ENCODE measurements around the gene TSPAN7. TPM values are rescaled to one million over a fixed set of nuclear protein-coding genes. Genes with fewer than 3 reads are reported as not detected.

The TSPAN7 gene, protein sequence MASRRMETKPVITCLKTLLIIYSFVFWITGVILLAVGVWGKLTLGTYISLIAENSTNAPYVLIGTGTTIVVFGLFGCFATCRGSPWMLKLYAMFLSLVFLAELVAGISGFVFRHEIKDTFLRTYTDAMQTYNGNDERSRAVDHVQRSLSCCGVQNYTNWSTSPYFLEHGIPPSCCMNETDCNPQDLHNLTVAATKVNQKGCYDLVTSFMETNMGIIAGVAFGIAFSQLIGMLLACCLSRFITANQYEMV
- polyA plus RNA-seq: 10 to 100 TPM in 2 of 4 donors, 1 to 10 TPM in 2; 6.9 to 70.5 (median 31.4) TPM
- long read RNA-seq, donor 1, transcript TSPAN7-203 (7 exons, 1,683 nt): minor isoform, 7 of 91 reads
- long read RNA-seq, donor 1, transcript TSPAN7-202 (8 exons, 1,909 nt): major isoform, 47 of 91 reads
- long read RNA-seq, donor 1, partial matches to known transcripts: 37 of 91 reads
- long read RNA-seq, donor 1, other reads (novel, unspliced or antisense): 0 of 91 reads
- long read RNA-seq, donor 2, transcript TSPAN7-202 (8 exons, 1,909 nt): major isoform, 8 of 8 reads
- long read RNA-seq, donor 2, partial matches to known transcripts: 0 of 8 reads
- long read RNA-seq, donor 2, other reads (novel, unspliced or antisense): 0 of 8 reads
- long read RNA-seq, donor 3, transcript TSPAN7-202 (8 exons, 1,909 nt): major isoform, 20 of 30 reads
- long read RNA-seq, donor 3, partial matches to known transcripts: 7 of 30 reads
- long read RNA-seq, donor 3, other reads (novel, unspliced or antisense): 0 of 30 reads
- long read RNA-seq, donor 4: 0 reads
- long read RNA-seq, donor 5, partial matches to known transcripts: 0 of 4 reads
- long read RNA-seq, donor 5, other reads (novel, unspliced or antisense): 0 of 4 reads
- long read RNA-seq, donor 6, transcript TSPAN7-202 (8 exons, 1,909 nt): major isoform, 26 of 36 reads
- long read RNA-seq, donor 6, partial matches to known transcripts: 10 of 36 reads
- long read RNA-seq, donor 6, other reads (novel, unspliced or antisense): 0 of 36 reads
- long read RNA-seq, donor 7, transcript TSPAN7-202 (8 exons, 1,909 nt): major isoform, 6 of 6 reads
- long read RNA-seq, donor 7, partial matches to known transcripts: 0 of 6 reads
- long read RNA-seq, donor 7, other reads (novel, unspliced or antisense): 0 of 6 reads
- long read RNA-seq, donor 8, partial matches to known transcripts: 0 of 3 reads
- long read RNA-seq, donor 8, other reads (novel, unspliced or antisense): 0 of 3 reads
- long read RNA-seq, donor 9, partial matches to known transcripts: 0 of 3 reads
- long read RNA-seq, donor 9, other reads (novel, unspliced or antisense): 0 of 3 reads
- long read RNA-seq, donor 10, transcript TSPAN7-202 (8 exons, 1,909 nt): major isoform, 34 of 55 reads
- long read RNA-seq, donor 10, partial matches to known transcripts: 20 of 55 reads
- long read RNA-seq, donor 10, other reads (novel, unspliced or antisense): 0 of 55 reads

DNA sequence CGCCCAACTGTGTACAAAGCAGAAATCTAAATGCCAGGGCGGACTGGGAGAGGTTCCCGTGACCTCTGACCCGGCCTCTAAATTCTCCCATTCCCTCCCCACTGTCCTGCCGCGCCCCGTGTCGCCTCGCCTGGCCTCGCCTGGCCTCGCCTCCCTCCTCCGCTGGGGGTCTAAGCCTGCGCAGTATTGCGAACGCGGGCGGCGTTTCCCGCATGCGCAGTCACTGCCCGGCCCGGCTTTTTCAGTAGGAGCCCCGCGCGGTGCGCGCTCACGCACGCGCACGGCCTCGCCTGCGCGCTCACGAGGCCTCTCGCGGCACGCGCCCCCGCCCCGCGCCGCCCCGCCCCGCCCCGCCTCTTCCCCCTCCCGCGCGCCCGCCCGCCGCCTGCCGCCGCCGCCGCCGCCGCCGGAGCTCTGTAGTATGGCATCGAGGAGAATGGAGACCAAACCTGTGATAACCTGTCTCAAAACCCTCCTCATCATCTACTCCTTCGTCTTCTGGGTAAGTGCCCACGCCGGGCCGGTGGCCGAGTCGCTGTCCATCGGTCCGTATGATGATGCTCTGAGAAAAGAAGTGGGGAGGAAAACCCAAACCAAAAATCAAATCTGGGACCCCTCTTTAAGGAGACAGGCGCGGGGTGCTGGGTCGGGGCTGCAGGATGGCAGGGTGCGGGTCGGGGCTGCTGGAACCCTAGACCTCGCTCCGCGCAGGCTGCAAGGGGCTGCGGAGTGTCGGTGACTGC is at the start of gene TSPAN7:
Gene TSPAN7 (plus strand): TSS at position 417 of the 743 bp plus-strand sequence. CDS start 5 bp downstream, at position 422.
- Histone ChIP-seq H3K4me3 (ENCODE audit: low read depth in 1 of 3, low read length in 3 of 3) (peak within 1 kb of the TSS; percentile 35 to 86 (median 65)), H3K27me3 (ENCODE audit: control insufficient read depth in 3 of 3, insufficient read depth in 3 of 3, low read length in 3 of 3) (no peaks in the 10 kb centered on the region), H3K36me3 (ENCODE audit: control insufficient read depth in 3 of 3, insufficient read depth in 2 of 3, low read depth in 1 of 3, low read length in 3 of 3) (no peaks in the 10 kb centered on the region), H3K4me1 (ENCODE audit: control insufficient read depth in 3 of 3, insufficient read depth in 2 of 3, low read depth in 1 of 3, low read length in 2 of 3) (no peaks in the 10 kb centered on the region), H3K9me3 (ENCODE audit: control insufficient read depth in 2 of 2, insufficient read depth in 1 of 2, low read depth in 1 of 2, low read length in 1 of 2) (no peaks in the 10 kb centered on the region), H3K27ac (ENCODE audit: low read depth in 1 of 3, low read length in 2 of 3) (peak within 1 kb of the TSS in 2 of 3 donors; percentile 50 to 80)
- DNase-seq: peak; percentile 74 to 90
- FAIRE-seq: no peak
- 1 to 43% (median 4%) methylated on average over 28 to 73 of the region's 78 CpGs for WGBS, 3 donors

DNA sequence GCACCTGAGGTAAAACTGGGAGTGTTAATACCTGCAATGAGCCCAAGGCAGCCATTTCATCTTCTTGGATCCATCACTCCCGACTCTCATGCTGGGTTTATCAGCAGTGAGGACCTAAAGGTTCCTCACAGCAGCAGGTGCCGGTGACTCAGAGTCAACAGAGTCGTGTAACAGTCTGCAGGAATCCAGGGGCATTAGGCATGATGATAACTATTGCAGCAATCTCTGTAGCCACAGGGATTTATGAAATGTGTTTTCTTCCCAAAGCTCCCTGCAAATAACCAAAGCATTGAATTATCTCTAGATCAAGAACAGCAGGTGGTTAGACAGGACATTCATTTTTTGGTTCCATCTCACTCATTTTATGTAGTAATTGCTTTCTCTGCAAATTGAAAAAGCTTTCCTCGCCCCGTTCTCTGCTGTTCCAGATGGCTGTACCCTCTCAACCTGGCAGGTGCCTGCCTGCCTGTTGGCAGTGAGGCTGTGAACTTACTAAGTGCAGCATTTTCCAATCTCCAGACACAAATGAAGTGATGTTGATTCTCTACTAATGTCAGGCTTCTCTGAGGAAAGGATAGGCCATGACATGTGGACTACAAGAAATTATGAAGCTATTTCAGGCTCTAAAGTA is 48.1 kb upstream of the TSPAN7 start:
- Histone ChIP-seq H3K4me3 (ENCODE audit: low read depth in 1 of 3, low read length in 3 of 3) (no peak overlapping the region), H3K9me3 (ENCODE audit: control insufficient read depth in 2 of 2, insufficient read depth in 1 of 2, low read depth in 1 of 2, low read length in 1 of 2) (no peaks in the 10 kb centered on the region), H3K27ac (ENCODE audit: low read depth in 1 of 3, low read length in 2 of 3) (no peak overlapping the region), H3K4me1 (ENCODE audit: control insufficient read depth in 3 of 3, insufficient read depth in 2 of 3, low read depth in 1 of 3, low read length in 2 of 3) (no peaks in the 10 kb centered on the region), H3K27me3 (ENCODE audit: control insufficient read depth in 3 of 3, insufficient read depth in 3 of 3, low read length in 3 of 3) (no peaks in the 10 kb centered on the region), H3K36me3 (ENCODE audit: control insufficient read depth in 3 of 3, insufficient read depth in 2 of 3, low read depth in 1 of 3, low read length in 3 of 3) (no peaks in the 10 kb centered on the region)
- WGBS, 3 donors: 26 to 70% (median 41%) methylated on average over 5 of the region's 5 CpGs
- no peak for FAIRE-seq
- DNase-seq: peak; percentile 45 to 54

GRCh38 chrX:38514016-38514854 is 47.1 kb upstream of the TSPAN7 start:
- no peak for FAIRE-seq
- Histone ChIP-seq H3K36me3 (ENCODE audit: control insufficient read depth in 3 of 3, insufficient read depth in 2 of 3, low read depth in 1 of 3, low read length in 3 of 3) (no peaks in the 10 kb centered on the region), H3K27ac (ENCODE audit: low read depth in 1 of 3, low read length in 2 of 3) (no peak overlapping the region), H3K27me3 (ENCODE audit: control insufficient read depth in 3 of 3, insufficient read depth in 3 of 3, low read length in 3 of 3) (no peaks in the 10 kb centered on the region), H3K4me3 (ENCODE audit: low read depth in 1 of 3, low read length in 3 of 3) (no peak overlapping the region), H3K9me3 (ENCODE audit: control insufficient read depth in 2 of 2, insufficient read depth in 1 of 2, low read depth in 1 of 2, low read length in 1 of 2) (no peaks in the 10 kb centered on the region), H3K4me1 (ENCODE audit: control insufficient read depth in 3 of 3, insufficient read depth in 2 of 3, low read depth in 1 of 3, low read length in 2 of 3) (no peaks in the 10 kb centered on the region)
- no peak for DNase-seq

DNA sequence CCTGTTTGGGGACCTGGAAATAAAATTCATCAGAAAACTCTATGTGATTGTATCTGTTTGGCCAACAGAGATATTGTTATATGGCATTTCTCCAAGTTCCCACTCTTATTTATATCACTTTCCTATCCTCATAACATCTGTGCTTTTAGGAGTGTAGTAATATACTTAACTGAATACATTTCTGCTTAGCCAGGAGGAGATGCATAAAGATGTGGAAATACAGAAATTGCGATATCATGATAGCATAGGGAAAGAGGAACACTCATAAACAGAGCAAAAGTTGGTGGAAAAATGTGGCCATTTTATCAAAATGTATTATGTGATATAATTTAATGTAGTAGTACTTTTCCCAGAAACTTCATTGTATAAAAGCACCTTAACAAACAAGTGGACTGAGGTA is 46.1 kb upstream of the TSPAN7 start:
- Histone ChIP-seq H3K27ac (ENCODE audit: low read depth in 1 of 3, low read length in 2 of 3) (no peak overlapping the region), H3K36me3 (ENCODE audit: control insufficient read depth in 3 of 3, insufficient read depth in 2 of 3, low read depth in 1 of 3, low read length in 3 of 3) (no peaks in the 10 kb centered on the region), H3K27me3 (ENCODE audit: control insufficient read depth in 3 of 3, insufficient read depth in 3 of 3, low read length in 3 of 3) (no peaks in the 10 kb centered on the region), H3K4me1 (ENCODE audit: control insufficient read depth in 3 of 3, insufficient read depth in 2 of 3, low read depth in 1 of 3, low read length in 2 of 3) (no peaks in the 10 kb centered on the region), H3K9me3 (ENCODE audit: control insufficient read depth in 2 of 2, insufficient read depth in 1 of 2, low read depth in 1 of 2, low read length in 1 of 2) (no peaks in the 10 kb centered on the region), H3K4me3 (ENCODE audit: low read depth in 1 of 3, low read length in 3 of 3) (no peak overlapping the region)
- 67 to 97% (median 68%) methylated on average over 1 of the region's 1 CpG for WGBS, 3 donors
- no peak for DNase-seq
- FAIRE-seq: no peak

GRCh38 chrX:38516196-38516774 is 45.1 kb upstream of the TSPAN7 start:
- Histone ChIP-seq H3K36me3 (ENCODE audit: control insufficient read depth in 3 of 3, insufficient read depth in 2 of 3, low read depth in 1 of 3, low read length in 3 of 3) (no peaks in the 10 kb centered on the region), H3K27ac (ENCODE audit: low read depth in 1 of 3, low read length in 2 of 3) (no peak overlapping the region), H3K27me3 (ENCODE audit: control insufficient read depth in 3 of 3, insufficient read depth in 3 of 3, low read length in 3 of 3) (no peaks in the 10 kb centered on the region), H3K9me3 (ENCODE audit: control insufficient read depth in 2 of 2, insufficient read depth in 1 of 2, low read depth in 1 of 2, low read length in 1 of 2) (no peaks in the 10 kb centered on the region), H3K4me1 (ENCODE audit: control insufficient read depth in 3 of 3, insufficient read depth in 2 of 3, low read depth in 1 of 3, low read length in 2 of 3) (no peaks in the 10 kb centered on the region), H3K4me3 (ENCODE audit: low read depth in 1 of 3, low read length in 3 of 3) (no peak overlapping the region)
- FAIRE-seq: no peak
- WGBS, 3 donors: 69 to 82% (median 79%) methylated on average over 2 of the region's 2 CpGs
- no peak for DNase-seq

DNA sequence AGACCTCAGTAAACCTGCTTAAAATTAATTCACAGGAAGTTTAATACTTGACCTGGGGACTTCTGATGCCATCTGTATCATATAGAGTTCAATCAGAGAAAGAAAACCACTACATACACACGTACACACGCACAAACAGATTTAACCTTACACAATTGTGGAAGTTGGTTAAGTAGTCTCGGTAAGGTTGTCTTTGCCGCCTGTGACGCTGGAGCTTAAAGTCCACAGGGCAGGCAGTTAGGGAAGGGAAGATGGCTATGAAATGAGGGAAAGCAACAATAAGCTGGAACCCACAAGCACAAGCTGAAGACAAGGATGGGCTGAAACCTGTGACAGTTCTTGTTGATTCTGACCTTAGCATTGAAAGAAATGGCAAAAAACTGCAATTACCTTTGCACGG is 41.7 kb upstream of the TSPAN7 start:
- H3K27me3 ChIP-seq (ENCODE audit: control insufficient read depth in 3 of 3, insufficient read depth in 3 of 3, low read length in 3 of 3): no peaks in the 10 kb centered on the region
- no peaks in the 10 kb centered on the region for H3K9me3 ChIP-seq (ENCODE audit: control insufficient read depth in 2 of 2, insufficient read depth in 1 of 2, low read depth in 1 of 2, low read length in 1 of 2)
- FAIRE-seq: no peak
- H3K4me3 ChIP-seq (ENCODE audit: low read depth in 1 of 3, low read length in 3 of 3): no peak overlapping the region
- 49 to 73% (median 60%) methylated on average over 6 of the region's 6 CpGs for WGBS, 3 donors
- H3K36me3 ChIP-seq (ENCODE audit: control insufficient read depth in 3 of 3, insufficient read depth in 2 of 3, low read depth in 1 of 3, low read length in 3 of 3): no peaks in the 10 kb centered on the region
- peak; percentile 30 to 55 for DNase-seq
- H3K27ac ChIP-seq (ENCODE audit: low read depth in 1 of 3, low read length in 2 of 3): no peak overlapping the region
- H3K4me1 ChIP-seq (ENCODE audit: control insufficient read depth in 3 of 3, insufficient read depth in 2 of 3, low read depth in 1 of 3, low read length in 2 of 3): no peaks in the 10 kb centered on the region
